Measurements from ENCODE around the gene TSPAN2.

DNA sequence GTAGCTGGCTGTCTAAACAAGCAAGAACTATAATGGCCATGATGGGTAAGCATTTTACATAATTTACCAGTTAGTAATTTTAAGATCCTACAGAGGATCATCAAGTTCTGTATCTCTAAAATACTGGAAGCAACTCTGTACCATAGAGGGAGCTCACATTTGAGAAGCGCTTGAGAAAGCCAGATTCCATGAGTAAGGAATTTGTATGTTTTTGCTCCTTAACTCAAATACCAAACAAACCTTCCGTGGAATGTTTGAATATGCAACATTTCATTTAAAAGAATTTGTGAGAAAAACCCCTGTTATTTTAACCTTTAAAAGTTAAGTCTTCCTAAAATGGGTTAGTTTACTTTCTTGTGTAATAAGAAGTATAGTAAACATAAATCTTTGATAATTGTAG lies 57.7 kb downstream of the TSPAN2 start:
- TF ChIP-seq, protein P1, sequence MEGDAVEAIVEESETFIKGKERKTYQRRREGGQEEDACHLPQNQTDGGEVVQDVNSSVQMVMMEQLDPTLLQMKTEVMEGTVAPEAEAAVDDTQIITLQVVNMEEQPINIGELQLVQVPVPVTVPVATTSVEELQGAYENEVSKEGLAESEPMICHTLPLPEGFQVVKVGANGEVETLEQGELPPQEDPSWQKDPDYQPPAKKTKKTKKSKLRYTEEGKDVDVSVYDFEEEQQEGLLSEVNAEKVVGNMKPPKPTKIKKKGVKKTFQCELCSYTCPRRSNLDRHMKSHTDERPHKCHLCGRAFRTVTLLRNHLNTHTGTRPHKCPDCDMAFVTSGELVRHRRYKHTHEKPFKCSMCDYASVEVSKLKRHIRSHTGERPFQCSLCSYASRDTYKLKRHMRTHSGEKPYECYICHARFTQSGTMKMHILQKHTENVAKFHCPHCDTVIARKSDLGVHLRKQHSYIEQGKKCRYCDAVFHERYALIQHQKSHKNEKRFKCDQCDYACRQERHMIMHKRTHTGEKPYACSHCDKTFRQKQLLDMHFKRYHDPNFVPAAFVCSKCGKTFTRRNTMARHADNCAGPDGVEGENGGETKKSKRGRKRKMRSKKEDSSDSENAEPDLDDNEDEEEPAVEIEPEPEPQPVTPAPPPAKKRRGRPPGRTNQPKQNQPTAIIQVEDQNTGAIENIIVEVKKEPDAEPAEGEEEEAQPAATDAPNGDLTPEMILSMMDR (IDR thresholded peaks at IDR 0.05): no peak
- TF ChIP-seq POLR2A (IDR thresholded peaks at IDR 0.05): no peak

Measured in Peyer's patch (tissue), 4 donors.